GM19193 (cell line): Measurements from ENCODE around the gene TCP1.

Experiments used
- POLR2A ChIP-seq: IDR thresholded peaks from 4 replicates; pipeline ENCODE4 v1.6.1; 2011; ENCODE audit not compliant: insufficient read depth, insufficient read length; ENCODE audit errors: extremely low read depth

The TCP1 gene

DNA sequence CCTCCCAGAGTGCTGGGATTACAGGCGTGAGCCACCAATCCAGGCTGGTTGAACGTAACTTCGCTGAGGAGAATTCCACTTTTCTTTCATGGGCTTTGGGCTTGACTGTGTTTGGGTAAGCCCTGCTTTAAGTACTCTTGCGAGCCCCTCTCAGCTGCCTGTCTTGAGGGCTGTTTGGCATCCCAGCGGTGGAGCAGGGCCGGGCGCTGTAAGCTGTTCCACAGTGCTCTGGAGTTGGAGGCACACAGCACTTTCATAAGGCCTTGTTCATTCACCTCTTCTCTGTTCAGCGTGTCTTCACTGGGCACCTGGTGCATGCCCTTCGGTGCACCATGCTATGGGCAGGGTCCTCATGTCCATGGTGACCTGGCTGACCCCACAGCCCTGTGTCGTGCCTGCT lies 32.3 kb upstream of the TCP1 start:
- TF ChIP-seq POLR2A: no peak

GRCh38 chr6:159821122-159821521 lies 31.7 kb upstream of the TCP1 start:
- TF ChIP-seq POLR2A: no peak

DNA sequence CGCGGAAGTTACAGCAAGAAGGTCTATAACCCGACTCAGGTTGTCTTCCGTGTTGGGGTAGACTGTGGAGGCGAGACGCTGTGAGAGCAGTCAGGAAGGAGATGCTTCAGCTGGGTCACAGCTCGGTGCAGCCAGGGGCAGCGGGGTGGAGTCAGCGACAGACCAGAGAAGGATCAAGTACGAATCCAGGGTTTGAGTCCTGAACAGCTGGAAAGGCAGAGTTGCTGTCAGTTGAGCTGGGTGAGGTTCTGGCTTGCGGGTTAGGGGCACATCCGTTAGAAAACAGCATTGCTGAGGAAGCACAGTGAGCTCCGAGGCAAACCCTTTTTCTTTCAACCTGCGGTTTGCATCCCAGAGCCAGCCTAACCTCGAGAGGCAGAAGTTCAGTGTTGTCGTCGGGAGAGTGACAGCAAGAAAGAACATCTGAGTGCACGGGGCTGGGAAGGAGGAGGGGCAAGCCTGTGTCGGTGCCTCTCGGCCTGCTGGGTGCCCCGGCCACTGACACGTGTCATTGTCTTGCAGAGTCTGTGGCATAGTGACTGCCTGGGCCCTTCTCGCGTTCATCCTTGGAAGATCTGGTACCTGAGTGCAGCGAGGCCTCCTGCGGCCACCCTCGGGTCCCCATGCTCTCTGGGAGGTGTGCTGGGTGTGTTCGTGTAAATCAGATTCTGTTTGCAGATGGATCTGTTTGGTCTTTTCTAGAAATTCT lies 30.7 kb upstream of the TCP1 start:
- no peak for TF ChIP-seq POLR2A

DNA sequence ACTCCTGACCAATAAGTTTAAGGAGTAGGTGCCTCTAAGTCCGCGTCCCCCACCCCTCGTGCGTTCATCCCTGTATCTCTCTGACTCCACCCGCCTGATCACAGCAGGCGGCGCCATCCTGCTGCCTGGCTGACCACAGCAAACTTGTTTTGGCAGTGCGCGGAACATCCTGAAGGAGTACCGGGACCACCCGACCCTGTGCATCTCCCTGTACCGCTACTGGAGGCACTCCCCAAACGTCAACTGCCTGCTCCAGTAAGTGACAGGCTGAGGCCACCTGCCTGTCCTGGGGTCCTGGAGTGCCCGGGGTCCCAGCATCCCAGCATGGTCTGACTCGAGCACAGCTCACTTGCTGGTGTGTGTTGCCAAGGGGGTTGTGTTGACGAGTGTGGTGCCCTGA lies 29.7 kb upstream of the TCP1 start:
- no peak for TF ChIP-seq POLR2A

DNA sequence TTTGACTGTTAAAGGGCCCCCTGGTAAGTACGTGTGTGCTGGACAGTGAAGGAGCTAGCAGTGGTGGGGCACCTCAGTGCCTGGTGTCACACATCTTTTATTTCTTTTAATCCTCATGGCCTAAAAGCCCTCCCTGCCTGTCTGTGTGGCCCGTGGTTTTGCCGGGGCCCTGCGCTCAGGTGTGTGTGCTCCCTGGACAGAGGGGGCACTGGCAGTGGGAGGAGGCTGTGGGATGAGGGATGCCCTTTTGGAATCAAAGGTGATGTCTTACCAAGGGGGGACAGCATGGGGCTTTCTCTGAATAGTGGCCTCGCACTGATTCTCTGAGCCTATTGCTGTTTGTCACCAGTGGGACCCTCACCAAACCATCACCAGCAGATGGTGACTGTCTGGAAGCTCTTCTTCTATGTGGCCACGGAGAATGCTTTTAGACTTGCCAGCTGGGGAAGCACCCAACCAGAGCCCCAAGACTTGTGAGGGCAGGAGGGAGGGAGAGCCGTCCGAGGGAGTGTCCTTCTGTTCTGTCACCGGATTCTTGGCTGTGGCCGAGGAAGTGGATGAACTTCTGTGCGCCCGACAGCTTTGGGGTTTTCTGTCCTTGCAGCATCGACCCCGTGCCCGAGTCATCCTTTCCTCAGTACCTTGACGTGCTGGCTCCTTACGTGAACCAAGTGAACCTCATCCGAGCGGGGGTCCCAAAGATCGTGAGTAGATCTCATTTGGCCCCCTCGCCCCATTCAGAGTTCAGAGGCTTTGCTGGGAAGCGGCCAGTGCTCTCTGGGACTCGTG lies 28.7 kb upstream of the TCP1 start:
- no peak for TF ChIP-seq POLR2A

DNA sequence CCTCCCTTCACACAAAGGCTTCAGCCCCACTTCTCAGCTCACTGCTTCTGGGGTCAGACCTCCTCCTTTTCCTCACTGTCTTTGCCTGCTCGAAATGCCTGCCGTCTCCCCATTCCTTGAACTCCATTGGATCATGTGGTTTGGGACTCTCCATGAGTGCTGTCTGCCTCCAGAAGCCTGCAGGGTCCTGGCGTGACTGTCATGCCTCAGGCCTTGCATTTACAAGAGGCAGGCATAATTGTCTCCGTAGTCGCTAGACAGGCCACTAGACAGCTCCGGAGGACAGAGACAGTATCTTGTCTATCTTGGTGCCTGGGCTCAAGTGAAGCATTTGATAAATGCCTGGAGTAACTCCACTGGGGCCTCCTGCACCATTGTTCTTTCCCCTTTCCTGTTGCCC lies 26.0 kb upstream of the TCP1 start:
- no peak for TF ChIP-seq POLR2A

DNA sequence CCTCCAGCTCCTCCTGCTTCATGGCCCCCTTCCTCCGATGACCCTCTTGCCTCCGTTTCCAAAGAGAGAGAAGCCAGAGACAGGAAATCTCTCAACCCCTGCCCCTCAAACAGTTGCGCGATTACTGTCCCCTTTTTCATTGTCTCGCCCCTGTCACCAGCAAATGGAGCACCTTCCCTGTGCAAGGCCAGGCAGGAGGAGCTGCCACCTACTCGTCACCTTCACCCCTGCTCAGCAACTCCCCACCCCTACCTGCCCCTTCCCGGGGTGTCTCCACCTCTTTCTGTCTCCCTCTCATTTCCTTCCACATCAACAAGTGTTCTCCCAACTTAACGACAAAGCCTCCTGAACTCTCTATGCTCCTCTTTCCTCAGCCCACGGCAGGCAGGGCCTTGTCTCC lies 24.4 kb upstream of the TCP1 start:
- no peak for TF ChIP-seq POLR2A

GRCh38 chr6:159809149-159809548 lies 19.7 kb upstream of the TCP1 start:
- TF ChIP-seq POLR2A: no peak

- no peak for TF ChIP-seq POLR2A
These were observed 19.2 kb upstream of the TCP1 start for GRCh38 chr6:159808647-159809046.

DNA sequence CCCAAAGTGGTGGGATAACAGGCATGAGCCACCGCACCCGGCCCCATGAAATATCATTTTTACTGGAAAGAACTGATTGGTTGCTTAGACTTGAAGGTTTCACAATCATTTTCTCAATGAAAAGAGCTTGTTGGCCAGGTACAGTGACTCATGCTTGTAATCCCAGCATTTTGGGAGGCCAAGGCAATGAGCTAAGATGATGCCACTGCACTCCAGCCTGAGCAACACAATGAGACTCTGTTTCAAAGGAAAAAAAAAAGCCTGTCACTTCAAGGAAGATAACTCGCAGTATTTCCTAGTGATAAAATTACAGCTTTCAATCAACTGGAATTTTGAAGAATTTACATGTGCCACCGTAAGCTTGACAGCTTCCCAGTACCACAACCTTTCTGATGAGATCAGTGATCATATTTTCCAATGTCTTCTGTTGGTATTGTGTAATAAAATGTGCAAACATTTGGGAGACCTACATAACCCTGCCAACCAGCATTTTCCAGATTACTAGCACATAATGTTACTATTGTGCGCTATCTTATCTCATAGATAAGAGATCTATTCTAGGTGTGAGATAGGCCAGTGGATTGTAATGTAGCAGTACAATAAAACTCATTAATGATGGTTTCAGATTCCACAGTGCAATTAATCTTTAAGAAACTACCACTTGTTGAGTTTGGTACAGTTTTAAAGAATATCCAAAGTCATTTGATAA lies 17.9 kb upstream of the TCP1 start:
- no peak for TF ChIP-seq POLR2A

DNA sequence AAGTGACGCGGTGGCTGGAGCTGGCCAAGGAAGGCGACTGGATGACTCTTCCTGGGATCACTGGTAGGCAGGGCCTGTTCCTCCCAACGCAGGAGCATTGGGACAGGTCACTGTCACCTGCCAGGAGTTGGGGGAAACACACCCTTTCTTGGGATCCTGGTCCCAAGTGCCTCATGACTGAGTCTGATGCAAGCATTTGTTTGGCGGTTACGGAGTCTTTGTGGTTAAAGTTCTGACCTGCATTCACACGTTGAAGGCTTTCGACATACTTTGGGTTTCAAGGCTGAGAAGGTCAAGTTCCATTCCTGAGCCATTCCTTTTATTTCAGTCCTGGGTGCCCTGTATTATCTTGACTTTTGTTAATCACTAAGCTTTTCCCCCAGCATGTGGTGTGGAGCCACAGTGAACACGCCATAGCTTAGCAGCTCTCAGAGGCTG lies 16.6 kb upstream of the TCP1 start:
- TF ChIP-seq POLR2A: no peak

DNA sequence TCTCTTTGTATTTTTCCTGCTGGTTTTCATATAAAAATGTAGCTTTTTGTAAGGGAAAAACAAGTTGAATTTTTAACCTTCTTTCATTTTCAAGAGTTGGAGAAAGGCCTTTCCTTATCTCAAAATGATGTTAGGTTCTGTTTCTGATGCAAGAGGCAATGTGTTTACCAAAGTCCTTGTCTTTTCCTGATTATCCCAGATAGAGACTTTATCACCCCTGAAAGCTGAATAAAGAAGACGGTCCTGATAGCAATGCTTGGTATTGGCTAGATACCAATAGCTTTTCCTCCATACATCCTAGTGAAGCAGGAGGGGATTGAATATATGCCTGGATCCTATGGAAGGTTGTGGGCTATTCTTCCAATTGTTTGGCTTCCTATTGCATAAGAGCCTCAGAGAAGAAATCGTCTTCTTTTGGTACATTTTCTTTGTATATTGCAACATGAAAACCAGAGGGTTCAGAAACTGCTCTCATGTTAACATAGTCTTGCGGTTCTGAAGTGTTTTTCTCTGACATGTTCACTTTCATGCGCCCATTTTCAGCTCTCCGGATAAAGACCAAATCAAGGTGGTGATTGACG lies 16.1 kb upstream of the TCP1 start:
- TF ChIP-seq POLR2A: no peak

- no peak for TF ChIP-seq POLR2A
These were observed 15.1 kb upstream of the TCP1 start for GRCh38 chr6:159804504-159804903.

DNA sequence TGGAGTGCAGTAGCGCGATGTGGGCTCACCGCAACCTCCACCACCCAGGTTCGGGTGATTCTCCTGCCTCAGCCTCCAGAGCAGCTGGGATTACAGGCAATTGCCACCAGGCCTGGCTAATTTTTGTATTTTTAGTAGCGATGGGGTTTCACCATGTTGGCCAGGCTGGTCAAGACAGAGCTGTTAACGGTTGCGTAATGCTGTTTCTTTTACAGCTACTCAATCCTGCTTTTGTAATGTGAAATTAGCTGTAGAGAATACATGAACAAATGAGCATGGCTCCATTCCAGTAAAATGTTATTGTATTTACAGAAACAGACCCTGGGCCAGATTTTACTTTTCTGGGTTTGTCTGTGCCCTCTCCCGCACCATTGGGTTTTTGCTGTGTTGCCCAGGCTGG lies 12.5 kb upstream of the TCP1 start:
- no peak for TF ChIP-seq POLR2A

GRCh38 chr6:159800141-159800865 lies 10.9 kb upstream of the TCP1 start, which contains the start of gene PNLDC1:
Gene PNLDC1 (plus strand): TSS chr6:159800276. CDS start chr6:159800308, 32 bp downstream.
- TF ChIP-seq POLR2A: no peak
